Ovary (tissue), 10 donors: Measurements from ENCODE around the gene SEC11C. TPM values are rescaled to one million over a fixed set of nuclear protein-coding genes. Genes with fewer than 3 reads are reported as not detected.

Source experiments
- DNase-seq, 5 donors: peaks; one replicate each; pipeline ENCODE4 v3.0.0-alpha.2; 2019 to 2020
- H3K27ac ChIP-seq, 2 donors: fragments of 200-600 bp; one replicate each; pipeline versions ENCODE4 v1.5.1 to v1.8.0; 2019 to 2022
- H3K27me3 ChIP-seq: fragments of 200-600 bp; one replicate; pipeline ENCODE4 v1.8.0; 2022
- H3K36me3 ChIP-seq: fragments of 200-600 bp; sonication (generic); one replicate; pipeline ENCODE4 v1.5.1; 2019
- H3K4me1 ChIP-seq: one replicate; pipeline ENCODE4 v1.8.1; 2013; ENCODE audit warnings: mild to moderate bottlenecking, moderate library complexity; ENCODE audit not compliant: insufficient read depth
- H3K4me3 ChIP-seq: fragments of 200-600 bp; sonication (generic); one replicate; pipeline ENCODE4 v1.5.1; 2017
- H3K9me3 ChIP-seq, 2 donors: fragments of 200-600 bp in 1 of 2; sonication (generic) in 1 of 2; one replicate each; pipeline versions ENCODE4 v1.5.1 to v1.8.1; 2013 to 2019; ENCODE audit warnings: mild to moderate bottlenecking in 1 of 2, moderate library complexity in 1 of 2
- CTCF ChIP-seq, 3 donors: fragments of 450-650 bp in 2 of 3; fragments of 200-600 bp in 1 of 3; IDR thresholded peaks; one replicate each; pipeline versions ENCODE4 v1.5.1 to v1.8.0; 2016 to 2022; ENCODE audit warnings: antibody characterized with exemption in 3 of 3, mild to moderate bottlenecking in 1 of 3
- EP300 ChIP-seq: sonication (generic); formaldehyde crosslinking; IDR thresholded peaks from one replicate; pipeline ENCODE4 v1.6.1; 2017; ENCODE audit warnings: antibody characterized with exemption
- POLR2A ChIP-seq: fragments of 450-650 bp; IDR thresholded peaks from one replicate; pipeline ENCODE4 v1.6.1; 2017; ENCODE audit warnings: antibody characterized with exemption, mild to moderate bottlenecking, moderate library complexity
- WGBS, 3 donors: extraction: QIAGEN DNeasy Blood & Tissue Kit in 1 of 3; methylation state at CpG; one replicate each; pipeline versions ENCODE4 v1.1.5 to v1.1.7; 2013 to 2017; 5-methylcytosine and 5-hydroxymethylcytosine counted together
- intact Hi-C, 4 donors: fragments of 100-400 bp; cut with DNase I; formaldehyde crosslinking; loops; one replicate each; pipeline versions ENCODE4 v1.11.0 to v1.15.1; 2022 to 2023
- long read RNA-seq, 3 donors: library from polyadenylated mRNA in 2 of 3; unstranded in 2 of 3; transcript quantifications; one replicate each; pipeline ENCODE4 v2.0.0 and lab custom pipeline, GENCODE V29; 2021 to 2026
- polyA plus RNA-seq, 2 donors: library from polyadenylated mRNA; stranded (reverse); fragments of 200-250 nt in 1 of 2; fragments of 350-450 nt in 1 of 2; fragmentation: Illumina TruSeq in 1 of 2; extraction: RNeasy Lipid Tissue Mini Kit (QIAGEN cat#74804) in 1 of 2; gene quantifications; one replicate each; pipeline ENCODE4 v1.2.3, GENCODE V29; 2013 to 2014
- total RNA-seq, 7 donors: library from RNA; depleted of rRNA in 2 of 7; stranded (reverse); fragments of >200 nt in 2 of 7; fragmentation: NEBNext Ultra II Directional in 3 of 7; extraction: Animal tissue kit (Norgen Biotek cat#: 25700) in 3 of 7; gene quantifications; one replicate each; pipeline versions ENCODE4 v1.1.0 to v1.2.4, GENCODE V29; 2016 to 2023
- donor health status: DM: no; HTN: no; CAD: no; lungs with moderate emphysema.
- donor health status: DM: no; HTN: no; CAD: no.
- donor health status: Bipolar disorder and iron deficiency.
- donor health status: DM: yes; HTN: yes; CAD: no.
- donor health status: DM: no; HTN: no; CAD: no.
- donor health status: DM: yes; HTN: yes; CAD: no.

Gene SEC11C
- total RNA-seq (10 to 100 TPM; 14.4 to 43.9 (median 32.2) TPM), polyA plus RNA-seq (10 to 100 TPM; 30.1 to 68.4 TPM)
- long read RNA-seq, donor 1, transcript SEC11C-204 (6 exons, 1,202 nt), result major isoform, 20 of 27 reads
- long read RNA-seq, donor 1, partial matches to known transcripts, result 1 of 27 reads
- long read RNA-seq, donor 1, other reads (novel, unspliced or antisense), result 4 of 27 reads
- long read RNA-seq, donor 2, transcript SEC11C-204 (6 exons, 1,202 nt), result major isoform, 26 of 27 reads
- long read RNA-seq, donor 2, partial matches to known transcripts, result 0 of 27 reads
- long read RNA-seq, donor 2, other reads (novel, unspliced or antisense), result 0 of 27 reads
- long read RNA-seq, donor 3, transcript SEC11C-204 (6 exons, 1,202 nt), result major isoform, 34 of 40 reads
- long read RNA-seq, donor 3, partial matches to known transcripts, result 0 of 40 reads
- long read RNA-seq, donor 3, other reads (novel, unspliced or antisense), result 6 of 40 reads

GRCh38 chr18:59139615-59140301 lies at the start of gene SEC11C:
Gene SEC11C, plus strand, starts transcription at chr18:59139884. Its CDS starts 65 bp downstream, at chr18:59139949.
- peak within 1 kb of the TSS in 1 of 2 donors; percentile 74 for H3K27ac ChIP-seq
- WGBS, 3 donors, result 0 to 1% (median 1%) methylated on average over 46 to 55 of the region's 55 CpGs
- H3K4me3 ChIP-seq, result peak within 1 kb of the TSS; percentile 80
- peak; percentile 96 to 98 (median 97) for DNase-seq
- no peaks in the 10 kb centered on the region for H3K36me3 ChIP-seq
- TF ChIP-seq POLR2A, result peak; percentile 21
- TF ChIP-seq EP300, result no peak
- H3K9me3 ChIP-seq, result no peaks in the 10 kb centered on the region
- intact Hi-C loops, result no loop called here
- peaks cover 4% of the 10 kb centered on the region for H3K4me1 ChIP-seq
- no peaks in the 10 kb centered on the region for H3K27me3 ChIP-seq

- H3K9me3 ChIP-seq, result no peaks in the 10 kb centered on the region
- H3K4me3 ChIP-seq, result no peak overlapping the region
- H3K27me3 ChIP-seq, result no peaks in the 10 kb centered on the region
- WGBS, 3 donors, result 52 to 59% (median 57%) methylated on average over 5 of the region's 5 CpGs
- H3K27ac ChIP-seq, result no peak overlapping the region
- TF ChIP-seq CTCF (IDR thresholded peaks at IDR 0.05) (no peak), EP300 (no peak), POLR2A (no peak)
- H3K36me3 ChIP-seq, result no peaks in the 10 kb centered on the region
- intact Hi-C loops, result no loop called here
- no peak for DNase-seq
- no peaks in the 10 kb centered on the region for H3K4me1 ChIP-seq
These were observed 48.6 kb upstream of the SEC11C start for GRCh38 chr18:59090966-59091603.

GRCh38 chr18:59093668-59094067 lies 46.0 kb upstream of the SEC11C start:
- no peak overlapping the region for H3K27ac ChIP-seq
- WGBS, 3 donors, result 88 to 91% (median 90%) methylated on average over 6 to 7 of the region's 7 CpGs
- no peaks in the 10 kb centered on the region for H3K36me3 ChIP-seq
- intact Hi-C loops, result no loop called here
- no peaks in the 10 kb centered on the region for H3K9me3 ChIP-seq
- no peak for DNase-seq
- H3K27me3 ChIP-seq, result no peaks in the 10 kb centered on the region
- H3K4me1 ChIP-seq, result no peaks in the 10 kb centered on the region
- H3K4me3 ChIP-seq, result no peak overlapping the region
- no peak for TF ChIP-seq CTCF (IDR thresholded peaks at IDR 0.05)
- no peak for TF ChIP-seq POLR2A
- TF ChIP-seq EP300, result no peak

GRCh38 chr18:59094569-59094968 lies 45.1 kb upstream of the SEC11C start:
- intact Hi-C loops, result no loop called here
- H3K27ac ChIP-seq, result no peak overlapping the region
- no peak for TF ChIP-seq POLR2A
- TF ChIP-seq CTCF (IDR thresholded peaks at IDR 0.05), result no peak
- no peak for TF ChIP-seq EP300
- no peak for DNase-seq
- no peak overlapping the region for H3K4me3 ChIP-seq
- H3K36me3 ChIP-seq, result no peaks in the 10 kb centered on the region
- H3K4me1 ChIP-seq, result no peaks in the 10 kb centered on the region
- WGBS, 3 donors, result 88 to 90% (median 90%) methylated on average over 5 of the region's 5 CpGs
- H3K27me3 ChIP-seq, result no peaks in the 10 kb centered on the region
- H3K9me3 ChIP-seq, result no peaks in the 10 kb centered on the region
